Endodermal cell (in vitro differentiated cells): ENCODE results near the gene USE1. TPM values are rescaled to one million over a fixed set of nuclear protein-coding genes. Genes with fewer than 3 reads are reported as not detected.

Experiments used
- DNase-seq: peaks from one replicate; pipeline ENCODE4 v3.0.0-alpha.2; 2017
- H3K27ac ChIP-seq: 2 replicates; pipeline ENCODE4 v1.5.1; 2013; ENCODE audit warnings: mild to moderate bottlenecking, low read depth, low read length, moderate library complexity
- H3K27me3 ChIP-seq: 2 replicates; pipeline ENCODE4 v1.6.1; 2013; ENCODE audit warnings: mild to moderate bottlenecking, low read length, moderate library complexity; ENCODE audit not compliant: insufficient read depth, control insufficient read depth, poor library complexity, severe bottlenecking
- H3K36me3 ChIP-seq: 2 replicates; pipeline ENCODE4 v1.7.0; 2013; ENCODE audit warnings: mild to moderate bottlenecking, low read length, moderate library complexity; ENCODE audit not compliant: control insufficient read depth, insufficient read depth
- H3K4me1 ChIP-seq: one replicate; pipeline ENCODE4 v1.7.0; 2013; ENCODE audit warnings: low read length; ENCODE audit not compliant: control insufficient read depth, insufficient read depth
- H3K4me3 ChIP-seq: 2 replicates; pipeline ENCODE4 v1.5.1; 2013; ENCODE audit warnings: mild to moderate bottlenecking, low read length, moderate library complexity
- H3K9ac ChIP-seq: 2 replicates; pipeline ENCODE4 v1.6.1; 2013; ENCODE audit warnings: mild to moderate bottlenecking, low read length, moderate library complexity; ENCODE audit not compliant: poor library complexity, severe bottlenecking; ENCODE audit errors: extremely low read depth
- H3K9me3 ChIP-seq: 2 replicates; pipeline ENCODE4 v1.6.1; 2013; ENCODE audit warnings: mild to moderate bottlenecking, low read length, moderate library complexity; ENCODE audit not compliant: control insufficient read depth
- H3K27ac Mint-ChIP-seq: 2 replicates; pipeline ENCODE4 v1.8.0; 2020; ENCODE audit warnings: mixed read lengths
- H3K27me3 Mint-ChIP-seq: 2 replicates; pipeline ENCODE4 v1.8.0; 2021; ENCODE audit warnings: mild to moderate bottlenecking, mixed read lengths; ENCODE audit not compliant: insufficient read depth
- H3K36me3 Mint-ChIP-seq: 2 replicates; pipeline ENCODE4 v1.8.0; 2020; ENCODE audit warnings: low read depth, mixed read lengths
- H3K4me1 Mint-ChIP-seq: 2 replicates; pipeline ENCODE4 v1.8.0; 2020; ENCODE audit warnings: mixed read lengths
- H3K4me3 Mint-ChIP-seq: 2 replicates; pipeline ENCODE4 v1.8.0; 2020; ENCODE audit warnings: mild to moderate bottlenecking, moderate library complexity, mixed read lengths
- H3K9me3 Mint-ChIP-seq: 2 replicates; pipeline ENCODE4 v1.8.0; 2020; ENCODE audit warnings: mild to moderate bottlenecking, mixed read lengths
- CTCF ChIP-seq: fragments of 200-600 bp; sonication (generic); conservative IDR thresholded peaks from 2 replicates; pipeline ENCODE4 v1.5.0; 2021; ENCODE audit warnings: antibody characterized with exemption, mild to moderate bottlenecking
- WGBS, 2 experiments: methylation state at CpG; one replicate each; pipeline versions ENCODE4 v1.1.5 to v1.1.7; 2013; ENCODE audit warnings: missing lambda C conversion rate in 2 of 2, mixed read lengths in 1 of 2; ENCODE audit not compliant: insufficient coverage in 1 of 2, insufficient read length in 1 of 2; 5-methylcytosine and 5-hydroxymethylcytosine counted together
- total RNA-seq, 2 donors: library from RNA; stranded (reverse); fragmentation: NEBNext Ultra II Directional in 1 of 2; extraction: Animal tissue kit (Norgen Biotek cat#: 25700) in 1 of 2; gene quantifications; 2 replicates in 1 of 2; 3 replicates in 1 of 2; pipeline ENCODE4 v1.2.1, GENCODE V29; 2021

The USE1 gene
- total RNA-seq, 2 donors from 2014 or later, result 17.4 to 18.4 TPM

- Histone ChIP-seq H3K27me3 (no peaks in the 10 kb centered on the region), H3K9ac (no peak overlapping the region), H3K36me3 (peaks cover 51% of the 10 kb centered on the region), H3K27ac (no peak overlapping the region), H3K4me3 (no peak overlapping the region), H3K9me3 (no peaks in the 10 kb centered on the region), H3K4me1 (peaks cover 4% of the 10 kb centered on the region)
- Mint-ChIP-seq H3K27me3 (no peaks in the 10 kb centered on the region), H3K9me3 (no peaks in the 10 kb centered on the region), H3K4me3 (no peak overlapping the region), H3K36me3 (peaks cover 29% of the 10 kb centered on the region), H3K4me1 (peaks cover 15% of the 10 kb centered on the region), H3K27ac (no peak overlapping the region)
- TF ChIP-seq CTCF, result no peak
- WGBS, 2 experiments, result 96% methylated on average over 11 to 13 of the region's 13 CpGs
- no peak for DNase-seq
Measured at GRCh38 chr19:17237747-17238706, 22.9 kb downstream of the USE1 start.

DNA sequence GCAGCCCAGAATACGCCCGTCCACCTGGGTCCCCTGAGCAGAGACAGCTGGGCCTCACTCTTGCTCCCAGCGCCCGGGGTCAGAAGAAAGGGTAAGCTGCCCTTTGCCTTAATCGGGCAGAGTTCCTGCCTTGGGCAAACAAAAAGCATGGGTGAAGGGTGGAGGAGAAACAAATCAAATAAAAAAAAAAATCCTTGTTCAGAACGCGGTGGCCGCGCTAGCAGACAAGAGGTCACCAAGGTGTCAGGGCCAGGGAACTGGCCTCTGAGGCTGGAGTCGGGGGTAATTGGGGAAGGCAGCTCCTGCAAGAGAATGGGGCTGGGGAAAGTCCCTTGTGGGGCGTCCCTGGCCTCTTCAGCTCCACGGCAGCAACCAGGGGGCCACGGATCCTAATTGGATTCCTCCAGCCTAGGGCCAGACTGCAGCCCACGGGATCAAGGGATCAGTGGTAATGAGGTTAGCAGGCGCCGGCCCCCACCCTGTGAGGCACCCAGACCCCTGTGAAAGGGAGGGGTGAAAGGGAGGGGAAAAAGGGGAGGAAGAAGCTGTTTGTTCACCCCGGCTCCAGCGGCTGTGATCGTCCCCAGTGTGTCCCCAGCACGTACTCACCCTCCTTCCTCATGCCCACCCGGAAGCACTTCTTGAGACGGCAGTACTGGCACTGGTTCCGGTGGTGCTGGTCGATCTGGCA lies 25.1 kb downstream of the USE1 start:
- H3K9me3 ChIP-seq, result no peaks in the 10 kb centered on the region
- peaks cover 20% of the 10 kb centered on the region for H3K4me1 Mint-ChIP-seq
- peaks cover 30% of the 10 kb centered on the region for H3K36me3 ChIP-seq
- H3K9ac ChIP-seq, result no peak overlapping the region
- DNase-seq, result peak; percentile 40
- no peak overlapping the region for H3K4me3 ChIP-seq
- peaks cover 4% of the 10 kb centered on the region for H3K4me1 ChIP-seq
- no peak for TF ChIP-seq CTCF
- H3K27ac Mint-ChIP-seq, result no peak overlapping the region
- peaks cover 18% of the 10 kb centered on the region for H3K36me3 Mint-ChIP-seq
- no peak overlapping the region for H3K4me3 Mint-ChIP-seq
- H3K9me3 Mint-ChIP-seq, result no peaks in the 10 kb centered on the region
- H3K27ac ChIP-seq, result no peak overlapping the region
- no peaks in the 10 kb centered on the region for H3K27me3 ChIP-seq
- WGBS, 2 experiments, result 88 to 93% methylated on average over 13 to 24 of the region's 24 CpGs
- H3K27me3 Mint-ChIP-seq, result no peaks in the 10 kb centered on the region

- H3K4me1 ChIP-seq, result peaks cover 4% of the 10 kb centered on the region
- 94 to 100% methylated on average over 2 to 6 of the region's 6 CpGs for WGBS, 2 experiments
- H3K9me3 ChIP-seq, result no peaks in the 10 kb centered on the region
- H3K27ac ChIP-seq, result no peak overlapping the region
- Mint-ChIP-seq H3K36me3 (peaks cover 18% of the 10 kb centered on the region), H3K27ac (peak overlapping the region; percentile 68), H3K27me3 (no peaks in the 10 kb centered on the region), H3K4me3 (no peak overlapping the region), H3K9me3 (no peaks in the 10 kb centered on the region), H3K4me1 (peaks cover 20% of the 10 kb centered on the region)
- H3K4me3 ChIP-seq, result no peak overlapping the region
- no peak for TF ChIP-seq CTCF
- H3K36me3 ChIP-seq, result peaks cover 29% of the 10 kb centered on the region
- no peak overlapping the region for H3K9ac ChIP-seq
- H3K27me3 ChIP-seq, result no peaks in the 10 kb centered on the region
- no peak for DNase-seq
Measured at GRCh38 chr19:17240826-17241399, 25.8 kb downstream of the USE1 start.
